NCI-H526 treated with DMSO at 0.1 percent for 48 hours (cell line): ENCODE data around the gene ARHGAP32.
"Not testable (repeated sequence)": the region's sequence is repeated elsewhere in the genome, so short reads cannot be mapped to it uniquely, and the experiment has no call there.

Experiments used
- DNase-seq: peaks from one replicate; lab custom pipeline; 2025; lab: John Stamatoyannopoulos, UW

ARHGAP32 gene

GRCh38 chr11:129023968-129024676 is 168.0 kb downstream of the ARHGAP32 start:
- DNase-seq: peak; percentile 69

GRCh38 chr11:129021295-129021694 is 170.8 kb downstream of the ARHGAP32 start:
- DNase-seq: peak; percentile 57

- no peak for DNase-seq
Observed at GRCh38 chr11:129018991-129019390, 173.1 kb downstream of the ARHGAP32 start.

GRCh38 chr11:129018126-129018525 is 174.0 kb downstream of the ARHGAP32 start:
- DNase-seq: no peak

- no peak for DNase-seq
Observed at GRCh38 chr11:129013737-129014475, 178.2 kb downstream of the ARHGAP32 start.

GRCh38 chr11:129012880-129013279 is 179.2 kb downstream of the ARHGAP32 start:
- DNase-seq: no peak

GRCh38 chr11:129006161-129006560 is 186.0 kb downstream of the ARHGAP32 start:
- DNase-seq: no peak

GRCh38 chr11:128999165-128999564 is 193.0 kb downstream of the ARHGAP32 start:
- DNase-seq: not testable (repeated sequence)

GRCh38 chr11:128988242-128988970 is 203.7 kb downstream of the ARHGAP32 start:
- DNase-seq: peak; percentile 38

- DNase-seq: no peak
Observed at GRCh38 chr11:128985880-128986279, 206.2 kb downstream of the ARHGAP32 start.

- DNase-seq: no peak
Observed at GRCh38 chr11:128983023-128983422, 209.1 kb downstream of the ARHGAP32 start.

- no peak for DNase-seq
Observed at GRCh38 chr11:128981254-128981653, 210.9 kb downstream of the ARHGAP32 start.

GRCh38 chr11:128970598-128971190 is 221.4 kb downstream of the ARHGAP32 start:
- no peak for DNase-seq

- DNase-seq: no peak
Observed at GRCh38 chr11:128968916-128969315, 223.2 kb downstream of the ARHGAP32 start.

- DNase-seq: no peak
Observed at GRCh38 chr11:128967578-128967977, 224.5 kb downstream of the ARHGAP32 start.

GRCh38 chr11:128965485-128965884 is 226.6 kb downstream of the ARHGAP32 start:
- DNase-seq: no peak

- DNase-seq: no peak
Observed at GRCh38 chr11:128964463-128964930, 227.6 kb downstream of the ARHGAP32 start.

- no peak for DNase-seq
Observed at GRCh38 chr11:128963744-128964325, 228.3 kb downstream of the ARHGAP32 start.

- DNase-seq: no peak
Observed at GRCh38 chr11:128962896-128963295, 229.2 kb downstream of the ARHGAP32 start.

GRCh38 chr11:128961645-128962044 is 230.5 kb downstream of the ARHGAP32 start:
- DNase-seq: no peak

GRCh38 chr11:128957202-128957482 is 235.0 kb downstream of the ARHGAP32 start:
- DNase-seq: no peak
